NOMO-1 treated with DMSO at 0.1 percent for 48 hours (cell line): ENCODE data around the gene ELAVL3.

Experiments used
- DNase-seq: peaks from one replicate; lab custom pipeline; 2025; ENCODE audit not compliant: unreplicated experiment; lab: John Stamatoyannopoulos, UW

The ELAVL3 gene

DNA sequence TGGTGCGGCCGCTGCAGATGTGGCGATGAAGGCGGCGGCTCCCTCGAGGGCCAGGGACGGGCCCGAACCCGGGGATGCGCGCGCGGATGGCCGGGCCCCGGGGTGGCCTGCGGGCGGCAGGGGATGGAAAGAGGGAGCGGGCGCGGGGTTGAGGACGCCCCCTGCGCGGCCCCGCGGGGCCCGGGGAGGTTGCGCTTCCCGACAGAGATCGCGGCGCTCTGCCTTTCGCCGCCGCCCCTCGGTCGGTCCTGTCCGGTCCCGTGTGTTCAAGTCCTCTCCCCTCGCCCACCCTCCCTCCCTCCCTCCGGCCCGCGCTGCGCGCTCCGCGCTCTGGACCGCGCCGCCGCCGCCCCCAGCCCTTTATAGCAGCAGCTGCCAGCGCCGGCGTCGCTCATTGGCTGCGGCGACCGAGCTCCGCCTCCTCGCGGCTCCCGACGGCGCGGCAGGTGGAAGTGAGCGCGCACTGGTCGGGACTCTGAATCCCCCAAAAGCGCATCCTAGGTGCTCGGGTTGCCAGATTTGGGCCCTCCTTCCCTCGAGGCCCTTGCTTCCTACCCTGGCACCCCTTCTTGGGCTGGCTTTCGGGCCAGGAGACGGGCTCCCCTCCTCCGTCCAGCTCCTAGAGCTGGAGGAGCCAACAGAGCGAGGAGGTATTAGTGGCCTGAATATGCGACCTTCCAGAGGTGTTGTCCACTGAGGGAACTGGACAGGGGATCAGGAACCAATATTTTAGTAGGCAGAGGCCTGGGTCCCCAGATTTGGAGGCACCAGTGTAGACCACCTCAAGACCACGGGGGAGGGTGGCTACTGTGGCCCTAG lies at the start of gene ELAVL3:
TSS of gene ELAVL3 (minus strand) at position 332 of the 819 bp plus-strand sequence. CDS start 438 bp downstream, outside the sequence.
- no peak for DNase-seq

- DNase-seq: no peak
Measured at GRCh38 chr19:11530432-11530831, 49.6 kb upstream of the ELAVL3 start.

GRCh38 chr19:11528551-11529341 lies 47.9 kb upstream of the ELAVL3 start, which contains the start of gene ECSIT:
TSS of gene ECSIT (minus strand) at chr19:11529134. CDS start at chr19:11519170, 9,964 bp downstream.
- DNase-seq: peak; percentile 94

GRCh38 chr19:11519138-11519537 lies 38.3 kb upstream of the ELAVL3 start:
- no peak for DNase-seq

DNA sequence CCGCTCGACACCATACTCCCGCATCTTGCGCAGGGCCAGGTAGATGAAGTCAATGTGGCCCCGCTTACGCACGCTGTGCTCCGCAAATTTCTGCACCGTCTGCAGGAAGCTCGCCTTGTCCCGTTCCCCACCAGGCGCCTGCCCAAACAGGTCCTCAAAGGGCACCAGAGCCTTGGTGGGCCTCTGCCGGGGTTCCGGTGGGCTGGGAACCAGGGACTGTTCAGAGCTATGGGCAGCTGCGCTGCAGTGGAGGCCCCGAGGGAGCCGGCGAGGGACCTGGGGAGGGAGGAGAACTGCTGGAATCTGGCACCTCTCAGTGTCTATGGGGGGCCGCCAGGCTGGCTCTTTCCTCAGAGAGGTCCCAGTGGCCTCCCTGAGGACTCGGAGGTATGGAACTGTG lies 33.1 kb upstream of the ELAVL3 start:
- no peak for DNase-seq

DNA sequence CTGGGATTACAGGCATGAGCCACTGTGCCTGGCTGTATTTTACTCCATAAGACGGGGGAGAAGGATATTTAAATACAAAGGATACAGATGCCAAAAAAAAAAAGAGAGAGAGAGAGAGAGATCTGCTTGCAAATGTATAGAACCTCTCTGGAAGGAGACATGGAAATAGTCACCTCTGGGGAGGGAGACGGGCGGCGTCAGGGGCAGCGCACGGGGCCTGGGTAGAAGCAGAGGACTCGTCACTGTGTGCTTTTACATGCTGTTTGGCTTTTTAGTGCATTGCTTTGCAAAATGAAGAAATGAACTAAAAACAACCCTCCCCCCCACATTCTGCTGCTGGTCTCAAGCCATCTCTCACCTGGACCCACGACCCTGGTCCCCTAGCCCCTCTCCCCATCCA lies 29.6 kb upstream of the ELAVL3 start:
- DNase-seq: no peak

DNA sequence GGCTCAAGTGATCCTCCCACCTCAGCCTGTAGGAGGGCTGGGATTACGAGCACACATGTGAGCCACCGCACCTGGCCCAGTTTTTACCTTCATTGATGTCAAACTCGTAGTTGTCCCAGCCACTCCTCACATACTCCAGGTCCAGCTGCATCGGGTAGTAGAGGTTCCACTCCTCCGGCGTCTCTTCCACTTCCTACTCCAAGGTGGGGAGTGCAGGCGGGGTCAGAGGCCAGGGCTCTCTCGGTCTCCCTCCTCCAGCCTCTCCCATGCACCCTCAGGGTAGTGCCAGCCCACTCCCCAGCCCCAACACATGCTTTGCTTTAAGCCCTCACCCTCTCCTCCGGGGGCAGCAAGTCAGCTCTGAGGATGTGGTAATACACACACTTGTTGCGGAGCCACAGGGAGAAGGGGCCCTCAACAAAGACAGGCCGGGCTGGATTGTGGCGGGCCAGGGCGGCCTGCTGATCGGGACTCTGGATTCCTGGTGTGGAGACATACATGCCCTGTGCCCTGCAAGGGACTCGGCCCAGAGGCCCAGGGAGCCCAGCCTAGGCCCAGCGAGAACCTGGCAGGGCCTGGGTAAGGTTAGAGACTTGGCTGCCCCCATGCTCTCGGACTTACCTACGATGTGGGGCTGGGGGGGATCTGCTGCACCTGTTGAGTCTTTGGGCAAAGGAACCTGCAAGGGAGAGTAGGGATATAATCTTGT lies 26.7 kb upstream of the ELAVL3 start:
- no peak for DNase-seq

DNA sequence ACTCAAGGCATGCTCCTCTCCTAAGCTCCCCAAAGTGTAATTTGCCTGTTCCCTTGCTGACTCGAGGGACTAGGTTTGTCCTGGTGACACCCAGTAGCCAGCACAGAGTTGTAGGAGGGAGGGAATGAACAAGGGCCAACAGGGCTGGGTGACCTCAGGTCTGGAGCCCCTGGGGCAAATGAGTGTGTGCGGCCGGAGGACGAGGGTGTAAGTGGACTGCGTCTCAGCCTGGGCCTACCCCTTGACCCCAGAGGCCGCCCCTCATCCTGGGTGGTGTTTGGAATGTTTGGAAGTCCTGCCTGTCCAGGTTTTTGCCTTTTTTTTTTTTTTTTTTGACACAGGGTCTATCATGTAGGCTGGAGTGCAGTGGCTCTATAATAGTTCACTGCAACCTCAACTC lies 26.1 kb upstream of the ELAVL3 start:
- DNase-seq: no peak

DNA sequence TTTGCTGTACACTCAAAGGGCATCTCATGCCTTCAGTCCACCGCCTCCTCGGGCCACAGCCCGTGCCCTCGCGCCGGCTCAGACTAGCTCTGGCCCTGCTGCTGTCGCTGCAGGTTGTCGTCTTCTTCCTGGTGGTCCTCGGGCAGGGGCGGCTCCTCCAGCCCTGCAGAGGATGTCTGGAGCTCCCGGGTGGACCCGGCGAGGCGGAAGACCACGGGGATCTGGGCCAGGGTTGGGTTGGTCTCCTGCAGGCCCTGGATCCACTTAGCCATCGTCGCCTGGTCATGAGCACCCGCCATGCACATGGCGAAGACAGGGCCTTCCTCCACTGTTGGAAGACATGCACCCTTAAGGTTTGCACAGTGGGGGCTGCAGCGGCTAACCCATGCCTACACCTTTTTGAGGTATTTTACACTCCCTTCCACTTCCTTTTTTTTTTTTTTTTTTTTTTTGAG lies 25.3 kb upstream of the ELAVL3 start:
- no peak for DNase-seq

- DNase-seq: peak; percentile 87
Measured at GRCh38 chr19:11505504-11506100, 24.8 kb upstream of the ELAVL3 start, which contains the start of gene ZNF653. TSS of gene ZNF653 (minus strand) at chr19:11505839. CDS start at chr19:11505786, 53 bp downstream.

- DNase-seq: peak; percentile 88
Measured at GRCh38 chr19:11505032-11505503, 24.2 kb upstream of the ELAVL3 start.

- DNase-seq: no peak
Measured at GRCh38 chr19:11504502-11505031, 23.7 kb upstream of the ELAVL3 start.

DNA sequence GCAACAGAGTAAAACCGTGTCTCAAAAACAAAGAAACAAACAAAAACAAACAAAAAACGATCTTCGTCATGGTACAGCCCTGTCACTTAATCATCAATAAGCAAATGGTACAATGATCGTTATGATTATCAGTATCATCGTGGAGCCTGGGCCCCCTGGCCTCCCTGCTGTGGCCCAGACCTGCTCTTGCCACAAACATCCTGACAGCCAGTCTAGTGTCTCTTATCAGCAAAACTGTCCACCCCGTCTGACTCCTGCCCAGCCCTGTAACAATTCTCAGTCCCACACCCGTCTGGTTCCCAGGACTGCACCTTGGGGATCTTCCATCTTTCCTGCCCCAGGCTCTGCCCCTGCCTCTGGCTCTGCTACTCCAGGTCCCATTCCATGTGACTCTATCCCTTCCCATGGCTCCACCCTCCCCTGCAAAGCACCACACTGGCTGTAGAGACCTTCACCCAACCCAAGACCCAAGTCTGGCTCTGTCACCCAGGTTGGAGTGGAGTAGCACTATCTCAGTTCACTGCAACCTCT lies 19.1 kb upstream of the ELAVL3 start:
- DNase-seq: no peak

- no peak for DNase-seq
Measured at GRCh38 chr19:11499220-11499726, 18.4 kb upstream of the ELAVL3 start.

GRCh38 chr19:11496391-11497163 lies 15.7 kb upstream of the ELAVL3 start:
- peak; percentile 57 for DNase-seq

DNA sequence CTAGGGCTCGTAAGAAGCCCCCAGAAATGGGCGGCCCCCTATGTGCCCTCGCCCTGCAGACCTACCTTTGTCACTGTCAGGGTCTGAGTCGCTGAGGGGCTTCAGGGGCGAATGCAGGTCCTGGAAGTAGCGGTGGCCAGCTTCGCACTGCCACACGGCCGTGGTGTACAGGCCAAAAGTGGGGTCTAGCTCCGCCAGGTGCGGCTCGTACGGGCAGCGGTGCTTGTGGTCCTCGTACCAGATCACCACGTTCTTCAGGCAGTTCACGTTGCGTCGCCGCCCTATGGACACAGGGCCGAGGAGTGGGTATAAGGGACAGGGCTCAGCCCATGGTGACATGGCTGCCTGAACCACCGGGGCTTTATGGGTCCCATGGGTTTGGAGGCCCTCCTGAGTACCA lies 15.0 kb upstream of the ELAVL3 start:
- DNase-seq: no peak

GRCh38 chr19:11495481-11495880 lies 14.6 kb upstream of the ELAVL3 start:
- DNase-seq: no peak

DNA sequence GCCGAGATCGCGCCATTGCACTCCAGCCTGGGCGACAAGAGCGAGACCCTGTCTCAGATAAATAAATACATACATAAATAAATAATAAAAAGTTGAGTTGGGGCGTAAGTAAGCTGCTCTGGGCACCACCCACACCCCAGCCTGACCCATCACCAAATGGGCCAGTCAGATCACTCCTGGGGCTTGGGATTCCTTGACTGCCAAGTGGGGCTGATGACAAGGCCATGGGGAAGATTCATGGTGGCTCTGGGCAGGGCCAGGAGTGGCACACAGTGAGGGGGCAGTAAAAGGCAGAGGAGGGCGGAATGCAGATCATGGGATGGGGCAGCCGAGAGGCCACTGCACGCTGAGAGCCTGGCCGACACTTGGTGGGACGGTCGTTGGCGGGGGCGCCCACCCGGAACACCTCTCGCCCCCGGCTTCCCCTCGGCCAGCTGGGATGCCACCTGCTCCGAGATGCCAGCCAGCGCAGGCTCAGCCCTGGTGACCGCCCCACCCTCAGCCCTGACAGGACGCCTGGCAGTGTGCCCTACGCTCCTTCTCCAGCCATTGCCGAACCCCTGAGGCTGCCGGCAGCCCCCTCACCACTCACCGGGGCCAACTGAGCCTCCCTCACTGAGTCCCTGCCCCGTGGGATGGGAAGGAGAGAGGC lies 13.9 kb upstream of the ELAVL3 start:
- DNase-seq: no peak

DNA sequence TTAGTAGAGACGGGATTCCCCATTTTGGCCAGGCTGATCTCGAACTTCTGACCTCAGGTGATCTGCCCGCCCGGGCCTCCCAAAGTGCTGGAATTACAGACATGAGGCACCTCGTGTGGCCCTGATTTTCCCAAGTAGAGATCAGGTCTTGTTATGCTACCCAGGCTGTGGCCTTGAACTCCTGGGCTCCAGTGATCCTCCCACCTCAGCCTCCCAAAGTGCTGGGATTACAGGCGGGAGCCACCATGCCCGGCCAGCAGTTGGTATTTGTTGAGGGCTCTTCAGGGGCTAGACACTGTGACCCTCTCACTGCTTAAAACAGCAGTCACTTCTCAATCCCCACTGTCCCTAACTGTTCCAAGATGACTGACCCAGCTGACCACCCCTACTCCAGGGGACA lies 8.5 kb upstream of the ELAVL3 start:
- no peak for DNase-seq
